HG02678 (cell line): ENCODE measurements around the gene PDCD5.
A peak's percentile ranks its signal among the peaks of the same experiment; 100 is the strongest.
"Not testable (repeated sequence)": the region's sequence is repeated elsewhere in the genome, so short reads cannot be mapped to it uniquely, and the experiment has no call there.

Experiments used
- ATAC-seq: cut with Tn5 transposase; IDR thresholded peaks from one replicate; pipeline ENCODE4 v1.9.1; 2021; ENCODE audit warnings: mild to moderate bottlenecking, moderate library complexity; ENCODE audit not compliant: unreplicated experiment

Gene PDCD5, protein sequence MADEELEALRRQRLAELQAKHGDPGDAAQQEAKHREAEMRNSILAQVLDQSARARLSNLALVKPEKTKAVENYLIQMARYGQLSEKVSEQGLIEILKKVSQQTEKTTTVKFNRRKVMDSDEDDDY

DNA sequence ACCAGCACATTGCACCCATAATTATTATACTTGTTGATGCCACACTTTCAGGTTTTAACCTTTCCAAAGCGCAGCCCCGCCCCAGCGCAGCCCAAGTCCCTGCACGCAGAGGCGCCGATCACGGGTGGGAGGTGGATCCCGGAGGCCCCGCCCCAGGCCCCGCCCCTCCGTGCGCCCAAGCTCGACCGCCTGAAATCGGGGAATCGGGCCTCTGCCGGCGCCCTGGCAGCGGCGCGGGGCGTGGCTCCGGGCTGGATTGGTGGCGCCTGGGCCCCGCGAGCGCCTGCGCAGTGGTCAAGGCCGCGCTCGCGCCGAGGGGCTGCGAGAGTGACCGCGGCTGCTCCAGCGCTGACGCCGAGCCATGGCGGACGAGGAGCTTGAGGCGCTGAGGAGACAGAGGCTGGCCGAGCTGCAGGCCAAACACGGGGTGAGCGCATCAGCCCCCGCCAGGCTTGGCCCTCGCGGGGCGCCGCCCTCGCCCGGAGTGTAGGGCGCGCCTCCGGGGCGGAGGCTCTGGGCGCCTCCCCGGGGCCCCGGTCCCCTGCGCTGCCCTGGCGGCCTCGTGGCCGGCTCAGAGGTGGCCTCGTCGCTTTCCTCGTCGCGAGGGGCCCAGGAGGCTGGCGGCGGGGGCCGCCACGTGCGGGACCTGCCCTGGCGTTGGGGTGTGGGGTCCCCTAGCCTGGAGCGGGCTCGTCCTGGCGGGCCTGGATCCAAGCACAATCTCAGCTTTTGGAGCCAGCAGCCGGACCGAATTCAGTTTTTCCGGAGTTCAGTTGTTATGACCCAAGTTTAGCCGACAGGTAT, at the start of gene PDCD5:
TSS of gene PDCD5 (plus strand) at position 290 of the 804 bp plus-strand sequence. CDS start at position 362, 72 bp downstream.
- peak; percentile 92 for ATAC-seq

- ATAC-seq, result no peak
Observed at GRCh38 chr19:32532233-32532632, 48.8 kb upstream of the PDCD5 start.

- no peak for ATAC-seq
Observed at GRCh38 chr19:32537580-32537979, 43.4 kb upstream of the PDCD5 start.

- ATAC-seq, result no peak
Observed at GRCh38 chr19:32539240-32539916, 41.6 kb upstream of the PDCD5 start.

DNA sequence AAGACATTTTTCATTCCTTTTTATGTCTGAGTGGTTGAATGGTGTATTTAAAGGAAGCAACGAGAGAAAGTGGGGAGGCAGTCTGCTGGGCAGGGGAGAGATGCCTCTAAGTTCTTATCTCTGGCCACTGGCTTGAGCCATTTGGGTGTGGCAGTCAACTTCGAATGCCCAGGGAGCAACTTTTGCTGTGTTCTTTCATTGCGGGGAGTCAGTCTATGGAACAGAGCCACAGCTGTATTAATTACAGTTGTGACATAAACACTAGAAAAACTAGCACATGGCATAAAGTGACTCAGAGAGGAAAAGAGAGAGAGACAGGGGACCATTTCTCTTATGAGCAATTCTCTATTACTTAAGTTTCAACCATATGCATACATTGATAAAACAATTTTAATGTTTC, 40.4 kb upstream of the PDCD5 start:
- ATAC-seq, result no peak

DNA sequence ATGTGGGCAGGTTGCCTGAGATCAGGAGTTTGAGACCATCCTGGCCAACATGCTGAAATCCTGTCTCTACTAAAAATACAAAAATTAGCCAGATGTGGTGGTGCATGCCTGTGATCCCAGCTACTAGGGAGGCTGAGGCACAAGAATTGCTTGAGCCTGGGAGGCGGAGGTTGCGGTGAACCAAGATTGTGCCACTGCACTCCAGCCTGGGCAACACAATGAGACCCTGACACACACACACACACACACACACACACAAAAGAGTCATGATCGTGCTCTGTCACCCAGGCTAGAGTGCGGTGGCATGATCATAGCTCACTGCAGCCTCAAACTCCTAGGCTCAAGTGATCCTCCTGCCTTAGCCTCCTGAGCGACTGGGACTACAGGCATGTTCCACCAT, 39.6 kb upstream of the PDCD5 start:
- not testable (repeated sequence) for ATAC-seq

- no peak for ATAC-seq
Observed at GRCh38 chr19:32542477-32543108, 38.4 kb upstream of the PDCD5 start.

DNA sequence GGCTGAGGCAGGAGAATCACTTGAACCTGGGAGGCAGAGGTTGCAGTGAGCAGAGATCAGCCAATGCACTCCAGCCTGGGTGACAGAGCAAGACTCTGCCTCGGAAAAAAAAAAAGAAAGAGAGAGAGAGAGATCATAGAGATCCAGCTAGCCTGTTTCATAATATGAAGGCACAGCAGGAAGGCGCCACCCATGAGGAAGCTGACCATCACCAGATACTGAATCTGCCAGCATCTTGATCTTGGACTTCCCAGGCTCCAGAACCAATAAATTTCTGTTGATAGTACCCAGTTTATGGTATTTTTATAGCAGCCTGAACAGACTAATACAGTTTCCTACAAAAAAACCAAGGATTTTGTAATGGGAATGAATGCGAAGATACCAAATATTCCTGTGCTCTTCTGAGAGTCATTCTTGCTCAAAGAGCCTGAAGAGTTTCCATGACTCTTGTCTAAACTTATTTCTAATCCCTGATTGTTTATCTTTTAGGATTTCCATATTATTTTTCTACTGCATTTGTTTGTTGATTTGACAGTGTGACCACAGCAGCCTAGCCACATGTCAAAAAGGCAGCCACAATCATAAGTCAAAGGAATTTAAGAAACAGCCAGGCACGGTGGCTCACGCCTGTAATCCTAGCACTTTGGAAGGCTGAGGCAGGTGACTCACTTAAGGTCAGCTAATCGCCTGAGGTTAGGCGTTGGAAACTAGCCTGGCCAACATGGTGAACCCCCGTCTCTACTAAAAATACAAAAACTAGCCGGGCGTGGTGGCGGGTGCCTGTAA, 37.7 kb upstream of the PDCD5 start:
- ATAC-seq, result no peak

GRCh38 chr19:32544917-32545316, 36.1 kb upstream of the PDCD5 start:
- no peak for ATAC-seq

DNA sequence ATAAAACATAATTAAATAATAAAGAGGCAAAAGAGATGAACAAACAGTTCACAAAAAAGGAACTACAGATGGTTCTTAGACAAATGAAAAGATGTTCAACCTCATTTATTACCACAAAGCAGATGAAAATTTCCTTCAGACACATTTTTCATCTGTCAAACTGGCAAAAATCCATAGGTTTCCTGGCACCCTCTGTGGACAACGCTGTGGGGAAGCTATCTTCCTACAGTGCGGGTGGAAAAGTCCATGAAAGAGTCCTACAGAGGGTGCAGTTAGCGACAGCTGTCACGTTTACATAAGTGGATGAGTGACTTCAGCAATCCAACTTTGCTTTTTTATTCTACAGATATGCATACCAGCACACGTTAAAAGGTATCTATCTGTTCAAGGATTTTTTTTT, 30.3 kb upstream of the PDCD5 start:
- ATAC-seq, result no peak

- no peak for ATAC-seq
Observed at GRCh38 chr19:32555786-32556185, 25.2 kb upstream of the PDCD5 start.

DNA sequence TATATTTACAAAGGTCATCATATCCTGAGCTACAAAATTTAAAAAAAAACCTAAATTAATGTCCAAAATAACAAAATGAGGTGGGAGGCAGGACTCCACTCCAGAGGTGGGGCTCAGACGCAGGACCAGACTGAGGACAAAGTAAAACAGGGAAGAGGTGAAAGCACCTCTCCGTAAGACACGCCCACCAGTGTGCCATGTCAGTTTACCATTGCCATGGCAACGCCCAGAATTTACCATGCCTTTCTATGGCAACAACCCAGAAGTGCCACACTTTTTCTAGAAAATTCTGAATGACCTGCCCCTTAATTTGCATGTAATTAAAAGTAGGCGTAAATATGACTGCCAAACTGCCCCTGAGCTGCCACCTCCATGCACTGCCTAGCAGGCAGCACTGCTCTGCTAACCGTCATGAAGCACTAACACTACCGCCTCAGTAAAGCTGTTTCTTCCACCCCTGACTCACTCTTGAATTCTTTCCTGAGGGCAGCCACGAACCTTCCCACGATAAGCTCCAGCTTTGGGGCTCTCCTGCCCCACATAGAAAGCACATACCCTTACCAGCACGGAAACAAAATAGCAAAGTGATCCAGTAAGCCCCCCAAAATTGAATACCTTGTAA, 22.3 kb upstream of the PDCD5 start:
- ATAC-seq, result no peak

DNA sequence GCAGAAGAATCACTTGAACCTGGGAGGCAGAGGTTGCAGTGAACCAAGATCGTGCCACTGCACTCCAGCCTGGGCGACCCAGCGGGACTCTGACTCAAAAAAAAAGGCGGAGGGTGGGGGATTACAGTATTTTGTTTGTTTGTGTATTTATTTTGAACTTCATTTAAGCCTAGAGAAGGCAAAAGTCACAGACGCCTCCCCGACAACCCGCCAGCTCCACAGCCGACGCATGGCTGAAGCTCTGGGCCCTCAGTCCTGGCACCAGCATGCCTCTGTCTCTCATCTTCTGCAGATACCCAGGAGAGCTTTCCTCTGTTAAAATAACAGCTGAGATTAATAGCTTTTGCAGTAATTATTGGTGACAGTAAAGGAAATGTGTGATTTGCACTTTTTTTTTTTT, 17.2 kb upstream of the PDCD5 start:
- no peak for ATAC-seq

DNA sequence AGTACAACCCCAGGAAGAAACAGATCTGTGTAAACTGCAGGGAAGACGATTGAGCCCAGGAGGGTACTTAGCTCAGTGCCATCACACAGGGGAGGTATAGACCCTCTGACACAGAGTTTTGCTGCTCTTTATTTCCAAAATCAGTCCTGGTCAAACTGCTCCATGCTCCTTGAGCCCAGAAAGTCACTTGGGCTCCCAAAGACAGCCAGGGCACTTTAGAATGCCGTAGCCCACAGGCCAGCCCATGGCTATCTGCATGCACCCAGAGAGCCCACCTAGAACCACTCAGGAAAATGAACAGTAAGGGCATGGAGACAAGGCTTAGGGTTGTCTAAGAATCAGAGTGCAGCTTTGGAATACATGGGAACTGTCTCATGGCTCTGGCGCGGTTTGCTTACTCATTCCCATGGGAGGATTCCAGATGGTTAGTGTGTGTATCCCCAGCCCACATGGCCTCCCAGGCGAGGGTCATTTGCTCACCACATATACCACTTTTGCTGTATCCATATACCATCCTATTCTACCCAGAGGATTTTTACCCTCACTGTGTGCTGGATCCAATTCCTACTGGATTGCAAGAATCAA, 14.7 kb upstream of the PDCD5 start:
- no peak for ATAC-seq

DNA sequence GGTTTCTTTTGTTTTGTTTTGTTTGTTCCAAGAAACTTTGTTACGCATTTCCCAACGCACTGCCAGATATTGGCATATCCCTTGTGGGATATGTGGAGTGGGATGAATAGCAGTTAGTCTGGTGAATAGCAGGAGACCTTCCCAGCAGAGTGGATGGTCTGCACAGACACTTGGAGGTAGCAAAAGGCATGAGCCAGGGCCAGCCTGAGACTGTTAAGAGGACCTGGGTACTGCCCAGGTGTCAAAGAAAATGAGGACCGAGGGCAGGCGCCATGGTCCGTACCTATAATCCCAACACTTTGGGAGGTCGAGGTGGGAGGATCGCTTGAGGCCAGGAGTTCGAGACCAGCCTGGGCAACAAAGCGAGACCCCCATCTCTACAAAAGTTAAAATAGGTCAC, 13.5 kb upstream of the PDCD5 start:
- no peak for ATAC-seq

DNA sequence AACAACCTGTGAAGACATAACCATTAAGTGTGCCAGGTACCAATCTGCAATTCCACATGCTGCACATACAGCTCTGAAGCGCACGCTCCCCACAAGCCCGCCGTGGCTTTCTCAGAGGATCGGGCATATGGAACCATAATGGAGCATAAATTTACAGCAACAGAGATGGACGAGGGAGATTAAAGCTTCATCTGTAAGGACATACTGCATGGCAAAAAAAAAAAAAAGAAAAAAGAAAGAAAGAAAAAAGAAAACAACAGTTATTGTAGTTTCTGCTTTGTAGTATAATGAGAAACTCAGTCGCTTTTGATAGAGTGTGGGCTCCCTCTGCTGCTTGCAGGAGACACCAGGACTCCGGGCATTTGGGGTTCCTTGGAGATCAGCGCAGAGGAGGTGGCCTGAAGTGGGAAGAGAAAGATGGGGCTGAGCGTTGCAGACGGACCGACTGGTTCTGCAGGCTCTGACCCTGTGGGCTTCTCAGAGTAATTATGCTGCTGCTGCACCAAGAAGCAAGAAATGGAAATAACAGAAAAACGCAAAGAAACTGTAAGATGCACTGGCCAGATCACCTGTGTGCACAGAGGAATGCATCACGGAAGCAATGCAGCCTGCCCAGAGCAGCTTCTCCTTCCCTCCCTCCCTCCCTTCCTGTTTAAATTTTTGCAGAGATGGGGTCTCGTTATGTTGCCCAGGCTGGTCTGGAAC, 10.8 kb upstream of the PDCD5 start:
- ATAC-seq, result no peak

DNA sequence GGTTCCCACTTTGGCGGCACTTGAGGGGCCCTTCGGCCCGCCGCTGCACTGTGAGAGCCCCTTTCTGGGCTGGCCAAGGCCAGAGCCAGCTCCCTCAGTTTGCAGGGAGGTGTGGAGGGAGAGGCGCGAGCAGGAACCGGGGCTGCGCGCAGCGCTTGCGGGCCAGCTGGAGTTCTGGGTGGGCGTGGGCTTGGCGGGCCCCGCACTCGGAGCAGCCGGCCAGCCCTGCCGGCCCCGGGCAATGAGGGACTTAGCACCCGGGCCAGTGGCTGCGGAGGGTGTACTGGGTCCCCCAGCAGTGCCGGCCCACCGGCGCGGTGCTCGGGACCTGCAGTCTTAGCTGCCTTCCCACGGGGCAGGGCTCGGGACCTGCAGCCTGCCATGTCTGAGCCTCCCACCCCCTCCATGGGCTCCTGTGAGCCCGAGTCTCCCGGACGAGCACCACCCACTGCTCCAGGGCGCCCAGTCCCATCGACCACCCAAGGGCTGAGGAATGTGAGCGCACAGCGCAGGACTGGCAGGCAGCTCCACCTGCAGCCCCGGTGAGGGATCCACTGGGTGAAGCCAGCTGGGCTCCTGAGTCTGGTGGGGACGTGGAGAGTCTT, 9.4 kb upstream of the PDCD5 start:
- ATAC-seq, result not testable (repeated sequence)

GRCh38 chr19:32572700-32573491, 8.1 kb upstream of the PDCD5 start:
- not testable (repeated sequence) for ATAC-seq
